Caco-2 (cell line): ENCODE results near the gene REEP1. TPM values are rescaled to one million over a fixed set of nuclear protein-coding genes. Genes with fewer than 3 reads are reported as not detected.

Experiments
- BruUV-seq: library from RNA; stranded (reverse); fragments of 400-500 nt; replicated peaks from 2 replicates; lab custom pipeline; 2021; lab: Mats Ljungman, UMichigan
- CTCF ChIA-PET: fragments of 300-600 bp; sonication (Branson Sonifier 250); formaldehyde crosslinking; loops from one replicate; lab custom pipeline; 2022; ENCODE audit warnings: antibody characterized with exemption; lab: Charles Lee
- POLR2A ChIA-PET: fragments of 300-600 bp; sonication (Branson Sonifier 250); formaldehyde crosslinking; loops from one replicate; lab custom pipeline; 2022; ENCODE audit warnings: antibody characterized with exemption; lab: Charles Lee
- DNase-seq, 2 experiments: peaks; one replicate each; pipeline versions ENCODE4 v3.0.0 to v3.0.0-alpha.2; 2020 to 2022
- H3K27me3 ChIP-seq: replicated peaks from 2 replicates; pipeline ENCODE4 v1.6.0; 2011; ENCODE audit warnings: low read length; ENCODE audit not compliant: control insufficient read depth, insufficient read depth
- H3K36me3 ChIP-seq: 2 replicates; pipeline ENCODE4 v1.5.1; 2011; ENCODE audit warnings: low read length; ENCODE audit not compliant: control insufficient read depth, insufficient read depth
- H3K4me1 ChIP-seq: fragments of 250-450 bp; sonication (Bioruptor Pico); 2 replicates; pipeline ENCODE4 v1.5.1; 2020; ENCODE audit warnings: mild to moderate bottlenecking
- H3K4me3 ChIP-seq: 2 replicates; pipeline ENCODE4 v1.5.1; 2011; ENCODE audit warnings: low read depth, mild to moderate bottlenecking, control low read depth, low read length
- H3K9me3 ChIP-seq: fragments of 250-450 bp; sonication (Bioruptor Pico); 2 replicates; pipeline ENCODE4 v1.5.1; 2020; ENCODE audit warnings: mild to moderate bottlenecking, moderate library complexity
- H3K27ac Mint-ChIP-seq: one replicate; pipeline ENCODE4 v1.8.0; 2022; ENCODE audit warnings: mixed read lengths; ENCODE audit not compliant: unreplicated experiment
- H3K27me3 Mint-ChIP-seq: one replicate; pipeline ENCODE4 v1.8.0; 2022; ENCODE audit warnings: mixed read lengths; ENCODE audit not compliant: insufficient read depth, unreplicated experiment
- H3K36me3 Mint-ChIP-seq: one replicate; pipeline ENCODE4 v1.8.0; 2022; ENCODE audit warnings: mild to moderate bottlenecking, mixed read lengths; ENCODE audit not compliant: insufficient read depth, unreplicated experiment
- H3K4me1 Mint-ChIP-seq: one replicate; pipeline ENCODE4 v1.8.0; 2022; ENCODE audit warnings: low read depth, mixed read lengths; ENCODE audit not compliant: unreplicated experiment
- H3K4me3 Mint-ChIP-seq: one replicate; pipeline ENCODE4 v1.8.0; 2022; ENCODE audit warnings: mild to moderate bottlenecking, moderate library complexity, mixed read lengths; ENCODE audit not compliant: unreplicated experiment
- H3K9me3 Mint-ChIP-seq: one replicate; pipeline ENCODE4 v1.8.0; 2022; ENCODE audit warnings: mixed read lengths; ENCODE audit not compliant: unreplicated experiment
- intact Hi-C: fragments of 100-400 bp; cut with micrococcal nuclease; formaldehyde crosslinking; loops from one replicate; pipeline ENCODE4 v1.10.0; 2022; ENCODE audit not compliant: unreplicated experiment
- total RNA-seq: library from RNA; stranded (reverse); gene quantifications from 2 replicates; pipeline ENCODE4 v1.2.3, GENCODE V29; 2022
- TF ChIP-seq, protein P1 (sequence below), 2 experiments: fragments of 200-600 bp in 1 of 2; IDR thresholded peaks; 1 replicate in 1 of 2; 2 replicates in 1 of 2; pipeline versions ENCODE4 v1.5.1 to v1.8.0; 2011 to 2022; ENCODE audit warnings: antibody characterized with exemption in 1 of 2, control low read depth in 1 of 2, inconsistent platforms in 1 of 2, low read depth in 1 of 2, low read length in 1 of 2, mild to moderate bottlenecking in 1 of 2, moderate library complexity in 1 of 2; ENCODE audit not compliant: insufficient read depth in 1 of 2, severe bottlenecking in 1 of 2, unreplicated experiment in 1 of 2

Gene REEP1
- total RNA-seq, 1 experiment from 2014 or later: 16.6 TPM

DNA sequence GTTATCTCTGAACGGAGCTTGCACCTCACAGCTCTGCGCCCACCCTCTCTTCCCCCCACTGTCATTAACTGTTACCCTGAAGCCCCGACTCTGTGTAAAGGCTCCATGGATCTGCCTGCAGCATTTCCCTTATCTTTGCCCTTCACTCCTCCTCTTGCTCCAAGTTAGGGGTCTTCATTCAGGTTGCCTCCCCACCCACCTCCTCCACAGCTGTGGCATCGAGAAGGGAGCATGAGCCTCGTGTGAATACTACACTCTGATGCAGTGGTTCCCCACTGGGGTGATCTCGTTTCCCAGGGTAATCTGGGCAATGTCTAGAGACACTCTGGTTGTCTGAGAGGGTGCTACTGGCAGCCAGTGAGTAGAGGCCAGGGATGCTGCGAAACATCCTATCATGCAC lies 51.4 kb downstream of the REEP1 start:
- no TSS peak for BruUV-seq
- CTCF ChIA-PET: interaction anchor here (1.5 kb wide), 1 partner anchor 13 kb away, joined by 3 read pairs; no protein-coding TSS in a partner anchor
- Histone ChIP-seq H3K9me3 (no peaks in the 10 kb centered on the region), H3K4me3 (no peak overlapping the region), H3K4me1 (no peaks in the 10 kb centered on the region), H3K27me3 (no peaks in the 10 kb centered on the region), H3K36me3 (no peaks in the 10 kb centered on the region)
- Mint-ChIP-seq H3K36me3 (no peaks in the 10 kb centered on the region), H3K9me3 (no peaks in the 10 kb centered on the region), H3K27ac (no peak overlapping the region), H3K27me3 (no peaks in the 10 kb centered on the region), H3K4me3 (no peak overlapping the region), H3K4me1 (no peaks in the 10 kb centered on the region)
- POLR2A ChIA-PET: no interaction called here
- intact Hi-C loops: no loop called here
- DNase-seq: no peak
- TF ChIP-seq, protein P1, sequence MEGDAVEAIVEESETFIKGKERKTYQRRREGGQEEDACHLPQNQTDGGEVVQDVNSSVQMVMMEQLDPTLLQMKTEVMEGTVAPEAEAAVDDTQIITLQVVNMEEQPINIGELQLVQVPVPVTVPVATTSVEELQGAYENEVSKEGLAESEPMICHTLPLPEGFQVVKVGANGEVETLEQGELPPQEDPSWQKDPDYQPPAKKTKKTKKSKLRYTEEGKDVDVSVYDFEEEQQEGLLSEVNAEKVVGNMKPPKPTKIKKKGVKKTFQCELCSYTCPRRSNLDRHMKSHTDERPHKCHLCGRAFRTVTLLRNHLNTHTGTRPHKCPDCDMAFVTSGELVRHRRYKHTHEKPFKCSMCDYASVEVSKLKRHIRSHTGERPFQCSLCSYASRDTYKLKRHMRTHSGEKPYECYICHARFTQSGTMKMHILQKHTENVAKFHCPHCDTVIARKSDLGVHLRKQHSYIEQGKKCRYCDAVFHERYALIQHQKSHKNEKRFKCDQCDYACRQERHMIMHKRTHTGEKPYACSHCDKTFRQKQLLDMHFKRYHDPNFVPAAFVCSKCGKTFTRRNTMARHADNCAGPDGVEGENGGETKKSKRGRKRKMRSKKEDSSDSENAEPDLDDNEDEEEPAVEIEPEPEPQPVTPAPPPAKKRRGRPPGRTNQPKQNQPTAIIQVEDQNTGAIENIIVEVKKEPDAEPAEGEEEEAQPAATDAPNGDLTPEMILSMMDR (IDR thresholded peaks at IDR 0.05; ENCODE audit: insufficient read depth in 1 of 2, low read depth in 1 of 2, low read length in 1 of 2, severe bottlenecking in 1 of 2, unreplicated experiment in 1 of 2): no peak

DNA sequence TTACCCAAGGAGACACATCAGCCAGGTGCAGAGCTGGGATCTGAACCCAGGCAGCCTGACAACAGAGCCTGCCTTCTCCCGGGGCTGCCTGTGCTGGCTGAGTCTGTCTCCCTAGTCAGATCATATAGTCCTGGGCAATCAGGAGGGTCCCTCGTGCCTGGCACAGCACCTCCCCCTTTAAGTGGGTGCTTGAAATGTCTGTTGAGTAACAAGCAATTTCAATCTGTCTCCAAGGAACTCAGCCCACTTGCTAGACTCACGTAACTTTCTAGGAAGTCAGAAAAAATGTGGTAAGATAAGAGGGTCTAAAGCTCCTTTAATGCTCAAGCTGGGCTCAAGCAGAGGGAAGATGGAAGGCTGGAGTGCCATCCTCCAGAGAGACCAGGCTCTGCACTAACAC lies 51.9 kb downstream of the REEP1 start:
- H3K27ac Mint-ChIP-seq: no peak overlapping the region
- CTCF ChIA-PET: interaction anchor here (1.5 kb wide), 1 partner anchor 13 kb away, joined by 3 read pairs; no protein-coding TSS in a partner anchor
- DNase-seq: no peak

DNA sequence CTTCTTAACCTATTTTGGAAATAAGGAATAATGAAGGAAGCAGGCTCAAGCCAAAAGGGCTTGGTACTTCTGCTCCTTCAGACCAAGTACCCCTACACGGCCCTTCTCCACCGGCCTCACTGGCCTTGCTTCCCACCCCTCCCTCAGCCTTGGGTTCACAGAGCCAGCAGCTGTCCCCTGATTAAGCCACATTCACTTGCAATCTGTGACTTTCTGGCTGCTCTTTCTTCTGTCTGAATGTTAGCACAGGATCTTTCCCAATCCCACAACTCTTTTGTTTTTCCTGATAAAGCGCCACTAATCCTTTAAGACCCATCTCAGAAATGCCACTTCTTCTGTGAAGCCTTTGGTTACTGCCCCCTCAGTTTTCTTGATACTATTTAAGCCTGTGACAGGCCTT lies 52.4 kb downstream of the REEP1 start:
- CTCF ChIA-PET: no interaction called here
- no peak for DNase-seq
- POLR2A ChIA-PET: no interaction called here
- Mint-ChIP-seq H3K27ac (no peak overlapping the region), H3K4me3 (no peak overlapping the region), H3K27me3 (no peaks in the 10 kb centered on the region), H3K36me3 (no peaks in the 10 kb centered on the region), H3K9me3 (no peaks in the 10 kb centered on the region), H3K4me1 (no peaks in the 10 kb centered on the region)
- H3K4me1 ChIP-seq: no peaks in the 10 kb centered on the region
- no peak overlapping the region for H3K4me3 ChIP-seq
- no TSS peak for BruUV-seq
- intact Hi-C loops: no loop called here
- no peaks in the 10 kb centered on the region for H3K36me3 ChIP-seq
- H3K9me3 ChIP-seq: no peaks in the 10 kb centered on the region
- H3K27me3 ChIP-seq: no peaks in the 10 kb centered on the region
- TF ChIP-seq, protein P1 (IDR thresholded peaks at IDR 0.05; ENCODE audit: insufficient read depth in 1 of 2, low read depth in 1 of 2, low read length in 1 of 2, severe bottlenecking in 1 of 2, unreplicated experiment in 1 of 2): no peak

More for the DNA sequence above, 51.9 kb downstream of the REEP1 start:
- intact Hi-C loops: no loop called here
- Mint-ChIP-seq H3K9me3 (no peaks in the 10 kb centered on the region), H3K27me3 (no peaks in the 10 kb centered on the region), H3K4me3 (no peak overlapping the region), H3K36me3 (no peaks in the 10 kb centered on the region), H3K4me1 (no peaks in the 10 kb centered on the region)
- H3K36me3 ChIP-seq: no peaks in the 10 kb centered on the region
- H3K4me3 ChIP-seq: no peak overlapping the region
- TF ChIP-seq, protein P1 (IDR thresholded peaks at IDR 0.05; ENCODE audit: insufficient read depth in 1 of 2, low read depth in 1 of 2, low read length in 1 of 2, severe bottlenecking in 1 of 2, unreplicated experiment in 1 of 2): no peak
- no TSS peak for BruUV-seq
- no peaks in the 10 kb centered on the region for H3K9me3 ChIP-seq
- POLR2A ChIA-PET: no interaction called here
- no peaks in the 10 kb centered on the region for H3K4me1 ChIP-seq
- H3K27me3 ChIP-seq: no peaks in the 10 kb centered on the region
